Measurements from ENCODE around the gene TERT. TPM values are rescaled to one million over a fixed set of nuclear protein-coding genes. Genes with fewer than 3 reads are reported as not detected.

Gene TERT
- polyA plus RNA-seq, 1 donor from 2014 or later: not detected

GRCh38 chr5:1299961-1300360 is 5.1 kb upstream of the TERT start:
- no peak overlapping the region for H3K4me2 ChIP-seq (ENCODE audit: low read length)
- no peaks in the 10 kb centered on the region for H3K9me2 ChIP-seq (ENCODE audit: insufficient read depth, low read length)
- no peak overlapping the region for H3K27ac ChIP-seq (ENCODE audit: low read length)
- H3F3A ChIP-seq (ENCODE audit: insufficient read depth, low read length, poor library complexity, severe bottlenecking): no peaks in the 10 kb centered on the region
- H3K36me3 ChIP-seq (ENCODE audit: insufficient read depth, low read length): no peaks in the 10 kb centered on the region
- no peak overlapping the region for H3K9ac ChIP-seq (ENCODE audit: low read length)
- no peaks in the 10 kb centered on the region for H4K20me1 ChIP-seq (ENCODE audit: insufficient read depth)
- H2AFZ ChIP-seq (ENCODE audit: low read depth, low read length): no peak overlapping the region
- H3K27me3 ChIP-seq (ENCODE audit: insufficient read depth, low read depth, low read length): peaks cover 11% of the 10 kb centered on the region
- H3K9me3 ChIP-seq (ENCODE audit: low read length): no peaks in the 10 kb centered on the region
- TF ChIP-seq REST (IDR thresholded peaks at IDR 0.05; ENCODE audit: borderline replicate concordance) (no peak), EZH2 (IDR thresholded peaks at IDR 0.05; ENCODE audit: borderline replicate concordance, insufficient read depth, low read length, poor library complexity, severe bottlenecking) (no peak), TAF1 (IDR thresholded peaks at IDR 0.05; ENCODE audit: low read depth) (no peak), EP300 (conservative IDR thresholded peaks at IDR 0.05; ENCODE audit: poor library complexity, severe bottlenecking) (no peak), SMC3 (conservative IDR thresholded peaks at IDR 0.05; ENCODE audit: poor library complexity) (no peak), CTCF (IDR thresholded peaks at IDR 0.05; ENCODE audit: poor library complexity, severe bottlenecking) (no peak), MXI1 (conservative IDR thresholded peaks at IDR 0.05; ENCODE audit: poor library complexity, severe bottlenecking) (no peak), POLR2AphosphoS5 (IDR thresholded peaks at IDR 0.05) (no peak), RAD21 (conservative IDR thresholded peaks at IDR 0.05) (no peak)
- H3K4me3 ChIP-seq (ENCODE audit: low read length): no peak overlapping the region
- H3K79me2 ChIP-seq (replicated peaks; ENCODE audit: insufficient read depth, low read length): no peaks in the 10 kb centered on the region

GRCh38 chr5:1299511-1299850 is 4.6 kb upstream of the TERT start:
- H4K20me1 ChIP-seq (ENCODE audit: insufficient read depth): no peaks in the 10 kb centered on the region
- H3K9ac ChIP-seq (ENCODE audit: low read length): no peak overlapping the region
- H2AFZ ChIP-seq (ENCODE audit: low read depth, low read length): no peak overlapping the region
- TF ChIP-seq EZH2 (IDR thresholded peaks at IDR 0.05; ENCODE audit: borderline replicate concordance, insufficient read depth, low read length, poor library complexity, severe bottlenecking): no peak
- TF ChIP-seq SMC3 (conservative IDR thresholded peaks at IDR 0.05; ENCODE audit: poor library complexity): no peak
- TF ChIP-seq CTCF (IDR thresholded peaks at IDR 0.05; ENCODE audit: poor library complexity, severe bottlenecking): no peak
- no peak for TF ChIP-seq TAF1 (IDR thresholded peaks at IDR 0.05; ENCODE audit: low read depth)
- TF ChIP-seq POLR2AphosphoS5 (IDR thresholded peaks at IDR 0.05): no peak
- TF ChIP-seq REST (IDR thresholded peaks at IDR 0.05; ENCODE audit: borderline replicate concordance): no peak
- no peak for TF ChIP-seq RAD21 (conservative IDR thresholded peaks at IDR 0.05)
- TF ChIP-seq MXI1 (conservative IDR thresholded peaks at IDR 0.05; ENCODE audit: poor library complexity, severe bottlenecking): no peak
- no peak for TF ChIP-seq EP300 (conservative IDR thresholded peaks at IDR 0.05; ENCODE audit: poor library complexity, severe bottlenecking)
- no peaks in the 10 kb centered on the region for H3K79me2 ChIP-seq (replicated peaks; ENCODE audit: insufficient read depth, low read length)
- no peak overlapping the region for H3K4me2 ChIP-seq (ENCODE audit: low read length)
- no peaks in the 10 kb centered on the region for H3F3A ChIP-seq (ENCODE audit: insufficient read depth, low read length, poor library complexity, severe bottlenecking)
- no peaks in the 10 kb centered on the region for H3K36me3 ChIP-seq (ENCODE audit: insufficient read depth, low read length)
- no peaks in the 10 kb centered on the region for H3K9me3 ChIP-seq (ENCODE audit: low read length)
- H3K4me3 ChIP-seq (ENCODE audit: low read length): no peak overlapping the region
- peaks cover 15% of the 10 kb centered on the region for H3K27me3 ChIP-seq (ENCODE audit: insufficient read depth, low read depth, low read length)
- no peaks in the 10 kb centered on the region for H3K9me2 ChIP-seq (ENCODE audit: insufficient read depth, low read length)
- H3K27ac ChIP-seq (ENCODE audit: low read length): no peak overlapping the region

Data from neural cell (in vitro differentiated cells).